SK-N-SH treated with all-trans-retinoic acid at 6 μM for 48 hours (cell line): Measurements from ENCODE around the gene HIVEP2.

ENCODE experiments used
- ATAC-seq: fragments of 200-7000 bp; cut with Tn5 transposase; 3 replicates; pipeline ENCODE4 v1.9.1; 2020; ENCODE audit warnings: mild to moderate bottlenecking, moderate library complexity
- ARNTL ChIP-seq: fragments of 450-650 bp; formaldehyde crosslinking; IDR thresholded peaks from 2 replicates; pipeline ENCODE4 v1.5.0; 2020; ENCODE audit warnings: low read depth, mild to moderate bottlenecking, moderate library complexity, borderline replicate concordance
- BACH2 ChIP-seq: fragments of 250-450 bp; sonication (Bioruptor Pico); IDR thresholded peaks from 2 replicates; pipeline ENCODE4 v1.9.0; 2021; ENCODE audit warnings: mild to moderate bottlenecking, borderline replicate concordance
- CREB5 ChIP-seq: fragments of 250-450 bp; sonication (Bioruptor Pico); IDR thresholded peaks from 2 replicates; pipeline ENCODE4 v1.5.1; 2020; ENCODE audit warnings: low read depth, mild to moderate bottlenecking, moderate library complexity
- CSDC2 ChIP-seq: fragments of 250-450 bp; sonication (Bioruptor Pico); IDR thresholded peaks from 2 replicates; pipeline ENCODE4 v1.5.0; 2020; ENCODE audit warnings: mild to moderate bottlenecking, moderate library complexity
- CSRNP3 ChIP-seq: fragments of 250-450 bp; sonication (Bioruptor Pico); IDR thresholded peaks from 2 replicates; pipeline ENCODE4 v1.5.1; 2021; ENCODE audit warnings: mild to moderate bottlenecking, moderate library complexity
- ESRRG ChIP-seq: fragments of 250-450 bp; sonication (Bioruptor Pico); IDR thresholded peaks from 2 replicates; pipeline ENCODE4 v1.6.1; 2021; ENCODE audit warnings: mild to moderate bottlenecking
- GLIS3 ChIP-seq: fragments of 250-450 bp; sonication (Bioruptor Pico); IDR thresholded peaks from 2 replicates; pipeline ENCODE4 v1.5.0; 2020; ENCODE audit warnings: mild to moderate bottlenecking, moderate library complexity
- ISL1 ChIP-seq: fragments of 250-450 bp; sonication (Bioruptor Pico); IDR thresholded peaks from 2 replicates; pipeline ENCODE4 v2.1.2; 2022; ENCODE audit warnings: mild to moderate bottlenecking, moderate library complexity
- OSR1 ChIP-seq: fragments of 250-450 bp; sonication (Bioruptor Pico); IDR thresholded peaks from 2 replicates; pipeline ENCODE4 v1.8.0; 2022; ENCODE audit warnings: moderate library complexity, mild to moderate bottlenecking, inconsistent platforms
- POU6F1 ChIP-seq: fragments of 250-450 bp; sonication (Bioruptor Pico); IDR thresholded peaks from 2 replicates; pipeline ENCODE4 v1.8.0; 2021; ENCODE audit warnings: low read depth, mild to moderate bottlenecking, moderate library complexity, borderline replicate concordance
- PPARA ChIP-seq: fragments of 250-450 bp; sonication (Bioruptor Pico); IDR thresholded peaks from 2 replicates; pipeline ENCODE4 v1.5.0; 2020; ENCODE audit warnings: mild to moderate bottlenecking, borderline replicate concordance
- RARB ChIP-seq: fragments of 250-450 bp; sonication (Bioruptor Pico); IDR thresholded peaks from 2 replicates; pipeline ENCODE4 v1.8.0; 2021; ENCODE audit warnings: mild to moderate bottlenecking, moderate library complexity
- SNAI2 ChIP-seq: fragments of 250-450 bp; sonication (Bioruptor Pico); IDR thresholded peaks from 2 replicates; pipeline ENCODE4 v1.5.0; 2020; ENCODE audit warnings: mild to moderate bottlenecking, moderate library complexity
- TCF4 ChIP-seq: fragments of 250-450 bp; sonication (Bioruptor Pico); IDR thresholded peaks from 2 replicates; pipeline ENCODE4 v1.8.0; 2021; ENCODE audit warnings: mild to moderate bottlenecking, moderate library complexity, borderline replicate concordance
- TOX ChIP-seq: fragments of 250-450 bp; sonication (Bioruptor Pico); IDR thresholded peaks from 2 replicates; pipeline ENCODE4 v1.8.0; 2021; ENCODE audit warnings: mild to moderate bottlenecking, moderate library complexity, borderline replicate concordance
- ZC3H10 ChIP-seq: fragments of 250-450 bp; sonication (Bioruptor Pico); IDR thresholded peaks from 2 replicates; pipeline ENCODE4 v1.5.1; 2021; ENCODE audit warnings: mild to moderate bottlenecking, moderate library complexity
- ZFP3 ChIP-seq: fragments of 250-450 bp; sonication (Bioruptor Pico); IDR thresholded peaks from 2 replicates; pipeline ENCODE4 v1.5.0; 2020; ENCODE audit warnings: mild to moderate bottlenecking, moderate library complexity
- ZFP30 ChIP-seq: fragments of 450-650 bp; formaldehyde crosslinking; IDR thresholded peaks from 2 replicates; pipeline ENCODE4 v1.5.0; 2022; ENCODE audit warnings: mild to moderate bottlenecking, moderate library complexity
- ZNF565 ChIP-seq: fragments of 450-650 bp; formaldehyde crosslinking; conservative IDR thresholded peaks from 2 replicates; pipeline ENCODE4 v1.5.0; 2020; ENCODE audit warnings: low read depth, mild to moderate bottlenecking, moderate library complexity
- ZNF70 ChIP-seq: fragments of 450-650 bp; formaldehyde crosslinking; IDR thresholded peaks from 2 replicates; pipeline ENCODE4 v1.5.0; 2020; ENCODE audit warnings: mild to moderate bottlenecking, moderate library complexity
- ZNF8 ChIP-seq: fragments of 450-650 bp; formaldehyde crosslinking; IDR thresholded peaks from 2 replicates; pipeline ENCODE4 v1.5.0; 2020; ENCODE audit warnings: mild to moderate bottlenecking, moderate library complexity
- TF ChIP-seq, protein P1 (sequence below): fragments of 250-450 bp; sonication (Bioruptor Pico); IDR thresholded peaks from 2 replicates; pipeline ENCODE4 v1.5.0; 2020; ENCODE audit warnings: mild to moderate bottlenecking, moderate library complexity
- TF ChIP-seq, protein P2 (sequence below): fragments of 250-450 bp; sonication (Bioruptor Pico); IDR thresholded peaks from 2 replicates; pipeline ENCODE4 v1.8.0; 2020; ENCODE audit warnings: mild to moderate bottlenecking, moderate library complexity, borderline replicate concordance

The HIVEP2 gene

DNA sequence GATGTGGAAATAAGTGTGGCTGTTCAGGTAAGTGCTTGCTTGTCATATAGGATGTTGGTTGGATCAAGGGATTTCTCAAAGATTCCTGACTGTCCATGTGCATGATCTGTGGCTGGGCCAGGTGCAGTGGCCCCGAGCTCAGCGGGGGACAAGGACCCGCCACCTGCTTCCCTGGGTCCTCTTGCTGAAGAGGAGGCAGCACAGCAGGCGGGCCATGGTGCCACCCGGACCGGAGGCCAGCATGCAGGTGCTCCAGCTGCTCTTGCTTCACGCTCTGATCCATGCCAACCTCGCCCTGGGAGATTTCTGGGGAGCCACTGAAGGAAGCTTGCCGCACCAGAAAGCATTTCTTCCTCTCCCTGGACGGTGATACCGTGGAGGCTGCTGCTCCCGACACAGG is 173.8 kb downstream of the HIVEP2 start:
- no peak for ATAC-seq

GRCh38 chr6:142765306-142765705 is 179.7 kb downstream of the HIVEP2 start:
- no peak for ATAC-seq
- TF ChIP-seq ESRRG (no peak), CREB5 (CRISPR knock-in tag) (no peak), PPARA (CRISPR knock-in tag) (no peak), POU6F1 (CRISPR knock-in tag) (no peak), ZFP3 (CRISPR knock-in tag) (no peak), ISL1 (CRISPR knock-in tag) (no peak), OSR1 (no peak), ZFP30 (no peak), BACH2 (CRISPR knock-in tag) (no peak), ZNF565 (CRISPR knock-in tag) (no peak), TOX (CRISPR knock-in tag) (no peak), ZNF70 (CRISPR knock-in tag) (no peak), CSDC2 (no peak), RARB (CRISPR knock-in tag) (no peak)
- TF ChIP-seq, protein P1, sequence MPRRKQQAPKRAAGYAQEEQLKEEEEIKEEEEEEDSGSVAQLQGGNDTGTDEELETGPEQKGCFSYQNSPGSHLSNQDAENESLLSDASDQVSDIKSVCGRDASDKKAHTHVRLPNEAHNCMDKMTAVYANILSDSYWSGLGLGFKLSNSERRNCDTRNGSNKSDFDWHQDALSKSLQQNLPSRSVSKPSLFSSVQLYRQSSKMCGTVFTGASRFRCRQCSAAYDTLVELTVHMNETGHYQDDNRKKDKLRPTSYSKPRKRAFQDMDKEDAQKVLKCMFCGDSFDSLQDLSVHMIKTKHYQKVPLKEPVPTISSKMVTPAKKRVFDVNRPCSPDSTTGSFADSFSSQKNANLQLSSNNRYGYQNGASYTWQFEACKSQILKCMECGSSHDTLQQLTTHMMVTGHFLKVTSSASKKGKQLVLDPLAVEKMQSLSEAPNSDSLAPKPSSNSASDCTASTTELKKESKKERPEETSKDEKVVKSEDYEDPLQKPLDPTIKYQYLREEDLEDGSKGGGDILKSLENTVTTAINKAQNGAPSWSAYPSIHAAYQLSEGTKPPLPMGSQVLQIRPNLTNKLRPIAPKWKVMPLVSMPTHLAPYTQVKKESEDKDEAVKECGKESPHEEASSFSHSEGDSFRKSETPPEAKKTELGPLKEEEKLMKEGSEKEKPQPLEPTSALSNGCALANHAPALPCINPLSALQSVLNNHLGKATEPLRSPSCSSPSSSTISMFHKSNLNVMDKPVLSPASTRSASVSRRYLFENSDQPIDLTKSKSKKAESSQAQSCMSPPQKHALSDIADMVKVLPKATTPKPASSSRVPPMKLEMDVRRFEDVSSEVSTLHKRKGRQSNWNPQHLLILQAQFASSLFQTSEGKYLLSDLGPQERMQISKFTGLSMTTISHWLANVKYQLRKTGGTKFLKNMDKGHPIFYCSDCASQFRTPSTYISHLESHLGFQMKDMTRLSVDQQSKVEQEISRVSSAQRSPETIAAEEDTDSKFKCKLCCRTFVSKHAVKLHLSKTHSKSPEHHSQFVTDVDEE (CRISPR knock-in tag): no peak
- TF ChIP-seq, all 23 proteins: peak for 0

More for the DNA sequence above, 173.8 kb downstream of the HIVEP2 start:
- TF ChIP-seq BACH2 (CRISPR knock-in tag) (no peak), TOX (CRISPR knock-in tag) (no peak), ZNF565 (CRISPR knock-in tag) (no peak), PPARA (CRISPR knock-in tag) (no peak), ISL1 (CRISPR knock-in tag) (no peak), OSR1 (no peak), CSRNP3 (CRISPR knock-in tag) (no peak), TCF4 (CRISPR knock-in tag) (no peak), ARNTL (CRISPR knock-in tag) (no peak)
- TF ChIP-seq, protein P1 (CRISPR knock-in tag): no peak

GRCh38 chr6:142764311-142764710 is 180.7 kb downstream of the HIVEP2 start:
- no peak for ATAC-seq
- TF ChIP-seq BACH2 (CRISPR knock-in tag) (no peak), ZC3H10 (CRISPR knock-in tag) (no peak), ISL1 (CRISPR knock-in tag) (no peak), CREB5 (CRISPR knock-in tag) (no peak), ZFP3 (CRISPR knock-in tag) (no peak), SNAI2 (CRISPR knock-in tag) (no peak), ZNF8 (CRISPR knock-in tag) (no peak), GLIS3 (CRISPR knock-in tag) (no peak), CSDC2 (no peak), ZNF565 (CRISPR knock-in tag) (no peak), TOX (CRISPR knock-in tag) (no peak), ARNTL (CRISPR knock-in tag) (no peak), ZNF70 (CRISPR knock-in tag) (no peak), RARB (CRISPR knock-in tag) (no peak)
- TF ChIP-seq, protein P2, sequence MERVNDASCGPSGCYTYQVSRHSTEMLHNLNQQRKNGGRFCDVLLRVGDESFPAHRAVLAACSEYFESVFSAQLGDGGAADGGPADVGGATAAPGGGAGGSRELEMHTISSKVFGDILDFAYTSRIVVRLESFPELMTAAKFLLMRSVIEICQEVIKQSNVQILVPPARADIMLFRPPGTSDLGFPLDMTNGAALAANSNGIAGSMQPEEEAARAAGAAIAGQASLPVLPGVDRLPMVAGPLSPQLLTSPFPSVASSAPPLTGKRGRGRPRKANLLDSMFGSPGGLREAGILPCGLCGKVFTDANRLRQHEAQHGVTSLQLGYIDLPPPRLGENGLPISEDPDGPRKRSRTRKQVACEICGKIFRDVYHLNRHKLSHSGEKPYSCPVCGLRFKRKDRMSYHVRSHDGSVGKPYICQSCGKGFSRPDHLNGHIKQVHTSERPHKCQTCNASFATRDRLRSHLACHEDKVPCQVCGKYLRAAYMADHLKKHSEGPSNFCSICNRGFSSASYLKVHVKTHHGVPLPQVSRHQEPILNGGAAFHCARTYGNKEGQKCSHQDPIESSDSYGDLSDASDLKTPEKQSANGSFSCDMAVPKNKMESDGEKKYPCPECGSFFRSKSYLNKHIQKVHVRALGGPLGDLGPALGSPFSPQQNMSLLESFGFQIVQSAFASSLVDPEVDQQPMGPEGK (CRISPR knock-in tag): no peak
